Measurements from ENCODE around the gene STXBP5L. TPM values are rescaled to one million over a fixed set of nuclear protein-coding genes. Genes with fewer than 3 reads are reported as not detected.
A peak's percentile ranks its signal among the peaks of the same experiment; 100 is the strongest.
"Not testable (repeated sequence)": the region's sequence is repeated elsewhere in the genome, so short reads cannot be mapped to it uniquely, and the experiment has no call there.

Gene STXBP5L
- total and polyA plus RNA-seq, 3 experiments from 2014 or later = not detected

GRCh38 chr3:121362035-121362734, 454.2 kb downstream of the STXBP5L start:
- no peaks in the 10 kb centered on the region for H3K9me3 ChIP-seq (ENCODE audit: low read length)
- H3K4me3 Mint-ChIP-seq = no peak overlapping the region
- H3K27me3 Mint-ChIP-seq = no peaks in the 10 kb centered on the region
- POLR2A ChIA-PET = no interaction called here
- no peaks in the 10 kb centered on the region for H3K36me3 ChIP-seq (ENCODE audit: insufficient read depth, low read length)
- H3K4me1 ChIP-seq (ENCODE audit: insufficient read depth, low read length) = no peaks in the 10 kb centered on the region
- H3K27me3 ChIP-seq (ENCODE audit: insufficient read depth, low read length, poor library complexity, severe bottlenecking) = no peaks in the 10 kb centered on the region
- no peak overlapping the region for H3K27ac Mint-ChIP-seq
- H3K4me1 Mint-ChIP-seq = no peaks in the 10 kb centered on the region
- CTCF ChIA-PET = no interaction called here
- no peaks in the 10 kb centered on the region for H3K36me3 Mint-ChIP-seq
- H3K4me3 ChIP-seq (ENCODE audit: low read length) = no peak overlapping the region
- H3K9me3 Mint-ChIP-seq = peaks cover 2 to 19% (median 8%) of the 10 kb centered on the region in 5 donors
- H3K27ac ChIP-seq (ENCODE audit: low read depth, low read length) = no peak overlapping the region
- DNase-seq = no peak

GRCh38 chr3:121388308-121388707, 480.3 kb downstream of the STXBP5L start:
- CTCF ChIA-PET; H3K9me3 ChIP-seq (ENCODE audit: low read length); DNase-seq; H3K27me3 Mint-ChIP-seq; H3K4me3 ChIP-seq (ENCODE audit: low read length); H3K27ac ChIP-seq (ENCODE audit: low read depth, low read length); H3K4me1 Mint-ChIP-seq; H3K36me3 ChIP-seq (ENCODE audit: insufficient read depth, low read length); H3K9me3 Mint-ChIP-seq; H3K4me1 ChIP-seq (ENCODE audit: insufficient read depth, low read length); H3K4me3 Mint-ChIP-seq; H3K27me3 ChIP-seq (ENCODE audit: insufficient read depth, low read length, poor library complexity, severe bottlenecking); POLR2A ChIA-PET; H3K36me3 Mint-ChIP-seq: not testable (repeated sequence)
- peak overlapping the region in 1 of 8 donors; percentile 62 for H3K27ac Mint-ChIP-seq

- H3K4me3 Mint-ChIP-seq; H3K4me1 ChIP-seq (ENCODE audit: insufficient read depth, low read length); DNase-seq; POLR2A ChIA-PET; H3K4me3 ChIP-seq (ENCODE audit: low read length); H3K27me3 ChIP-seq (ENCODE audit: insufficient read depth, low read length, poor library complexity, severe bottlenecking); H3K36me3 ChIP-seq (ENCODE audit: insufficient read depth, low read length); H3K9me3 ChIP-seq (ENCODE audit: low read length); H3K27ac Mint-ChIP-seq; H3K27ac ChIP-seq (ENCODE audit: low read depth, low read length); H3K4me1 Mint-ChIP-seq; H3K36me3 Mint-ChIP-seq; CTCF ChIA-PET; H3K9me3 Mint-ChIP-seq: not testable (repeated sequence)
- peaks cover 13 to 29% of the 10 kb centered on the region in 2 donors for H3K27me3 Mint-ChIP-seq
These were observed 488.0 kb downstream of the STXBP5L start for GRCh38 chr3:121395967-121396366.

GRCh38 chr3:121398051-121398450, 490.0 kb downstream of the STXBP5L start:
- DNase-seq; POLR2A ChIA-PET; H3K4me3 ChIP-seq (ENCODE audit: low read length); H3K9me3 ChIP-seq (ENCODE audit: low read length); H3K27ac ChIP-seq (ENCODE audit: low read depth, low read length); H3K4me1 ChIP-seq (ENCODE audit: insufficient read depth, low read length); H3K36me3 Mint-ChIP-seq; H3K9me3 Mint-ChIP-seq; H3K27ac Mint-ChIP-seq; H3K4me3 Mint-ChIP-seq; CTCF ChIA-PET; H3K27me3 ChIP-seq (ENCODE audit: insufficient read depth, low read length, poor library complexity, severe bottlenecking); H3K36me3 ChIP-seq (ENCODE audit: insufficient read depth, low read length); H3K4me1 Mint-ChIP-seq: not testable (repeated sequence)
- peaks cover 13 to 27% of the 10 kb centered on the region in 2 donors for H3K27me3 Mint-ChIP-seq

- H3K4me1 Mint-ChIP-seq = no peaks in the 10 kb centered on the region
- no peak overlapping the region for H3K27ac Mint-ChIP-seq
- peaks cover 0 to 2% (median 0%) of the 10 kb centered on the region in 5 donors for H3K9me3 Mint-ChIP-seq
- H3K36me3 Mint-ChIP-seq = no peaks in the 10 kb centered on the region
- POLR2A ChIA-PET = no interaction called here
- Histone ChIP-seq H3K27me3 (ENCODE audit: insufficient read depth, low read length, poor library complexity, severe bottlenecking) (no peaks in the 10 kb centered on the region), H3K27ac (ENCODE audit: low read depth, low read length) (no peak overlapping the region), H3K4me3 (ENCODE audit: low read length) (no peak overlapping the region), H3K4me1 (ENCODE audit: insufficient read depth, low read length) (no peaks in the 10 kb centered on the region), H3K36me3 (ENCODE audit: insufficient read depth, low read length) (no peaks in the 10 kb centered on the region), H3K9me3 (ENCODE audit: low read length) (no peaks in the 10 kb centered on the region)
- DNase-seq = no peak
- peaks cover 9 to 27% of the 10 kb centered on the region in 2 donors for H3K27me3 Mint-ChIP-seq
- CTCF ChIA-PET = no interaction called here
- H3K4me3 Mint-ChIP-seq = no peak overlapping the region
These were observed 491.8 kb downstream of the STXBP5L start for GRCh38 chr3:121399820-121400219.

- Histone ChIP-seq H3K27ac (ENCODE audit: low read depth, low read length) (no peak overlapping the region), H3K27me3 (ENCODE audit: insufficient read depth, low read length, poor library complexity, severe bottlenecking) (no peaks in the 10 kb centered on the region), H3K9me3 (ENCODE audit: low read length) (no peaks in the 10 kb centered on the region), H3K36me3 (ENCODE audit: insufficient read depth, low read length) (no peaks in the 10 kb centered on the region), H3K4me1 (ENCODE audit: insufficient read depth, low read length) (no peaks in the 10 kb centered on the region), H3K4me3 (ENCODE audit: low read length) (no peak overlapping the region)
- Mint-ChIP-seq H3K36me3 (no peaks in the 10 kb centered on the region), H3K9me3 (no peaks in the 10 kb centered on the region), H3K27ac (no peak overlapping the region), H3K4me1 (no peaks in the 10 kb centered on the region), H3K27me3 (peaks cover 4 to 5% of the 10 kb centered on the region in 2 donors), H3K4me3 (no peak overlapping the region)
- ChIA-PET CTCF (no interaction called here), POLR2A (no interaction called here)
- no peak for DNase-seq
These were observed 497.6 kb downstream of the STXBP5L start for GRCh38 chr3:121405631-121406030.

- H3K36me3 ChIP-seq (ENCODE audit: insufficient read depth, low read length) = no peaks in the 10 kb centered on the region
- POLR2A ChIA-PET = no interaction called here
- H3K27me3 ChIP-seq (ENCODE audit: insufficient read depth, low read length, poor library complexity, severe bottlenecking) = no peaks in the 10 kb centered on the region
- H3K36me3 Mint-ChIP-seq = no peaks in the 10 kb centered on the region
- no peak for DNase-seq
- H3K9me3 ChIP-seq (ENCODE audit: low read length) = no peaks in the 10 kb centered on the region
- H3K27ac ChIP-seq (ENCODE audit: low read depth, low read length) = no peak overlapping the region
- no peaks in the 10 kb centered on the region for H3K4me1 Mint-ChIP-seq
- H3K9me3 Mint-ChIP-seq = no peaks in the 10 kb centered on the region
- H3K27ac Mint-ChIP-seq = no peak overlapping the region
- CTCF ChIA-PET = no interaction called here
- no peaks in the 10 kb centered on the region for H3K4me1 ChIP-seq (ENCODE audit: insufficient read depth, low read length)
- no peak overlapping the region for H3K4me3 ChIP-seq (ENCODE audit: low read length)
- no peak overlapping the region for H3K4me3 Mint-ChIP-seq
- peaks cover 5 to 8% of the 10 kb centered on the region in 2 donors for H3K27me3 Mint-ChIP-seq
These were observed 503.5 kb downstream of the STXBP5L start for GRCh38 chr3:121411523-121411922.

- Histone ChIP-seq H3K4me1 (ENCODE audit: insufficient read depth, low read length) (no peaks in the 10 kb centered on the region), H3K4me3 (ENCODE audit: low read length) (no peak overlapping the region), H3K36me3 (ENCODE audit: insufficient read depth, low read length) (no peaks in the 10 kb centered on the region), H3K9me3 (ENCODE audit: low read length) (no peaks in the 10 kb centered on the region), H3K27me3 (ENCODE audit: insufficient read depth, low read length, poor library complexity, severe bottlenecking) (no peaks in the 10 kb centered on the region), H3K27ac (ENCODE audit: low read depth, low read length) (no peak overlapping the region)
- H3K4me3 Mint-ChIP-seq = no peak overlapping the region
- no peak overlapping the region for H3K27ac Mint-ChIP-seq
- H3K9me3 Mint-ChIP-seq = no peaks in the 10 kb centered on the region
- CTCF ChIA-PET = no interaction called here
- no peaks in the 10 kb centered on the region for H3K4me1 Mint-ChIP-seq
- POLR2A ChIA-PET = no interaction called here
- no peaks in the 10 kb centered on the region for H3K36me3 Mint-ChIP-seq
- peaks cover 0 to 5% of the 10 kb centered on the region in 2 donors for H3K27me3 Mint-ChIP-seq
- DNase-seq = no peak
These were observed 506.9 kb downstream of the STXBP5L start for GRCh38 chr3:121414924-121415323.

GRCh38 chr3:121418182-121418581, 510.2 kb downstream of the STXBP5L start:
- H3K27me3 Mint-ChIP-seq = peaks cover 0 to 1% of the 10 kb centered on the region in 2 donors
- POLR2A ChIA-PET = no interaction called here
- H3K27ac ChIP-seq (ENCODE audit: low read depth, low read length) = no peak overlapping the region
- H3K4me1 Mint-ChIP-seq = no peaks in the 10 kb centered on the region
- no peak overlapping the region for H3K4me3 Mint-ChIP-seq
- H3K36me3 ChIP-seq (ENCODE audit: insufficient read depth, low read length) = no peaks in the 10 kb centered on the region
- no peaks in the 10 kb centered on the region for H3K27me3 ChIP-seq (ENCODE audit: insufficient read depth, low read length, poor library complexity, severe bottlenecking)
- H3K36me3 Mint-ChIP-seq = no peaks in the 10 kb centered on the region
- H3K9me3 Mint-ChIP-seq = no peaks in the 10 kb centered on the region
- H3K27ac Mint-ChIP-seq = no peak overlapping the region
- no peaks in the 10 kb centered on the region for H3K9me3 ChIP-seq (ENCODE audit: low read length)
- H3K4me1 ChIP-seq (ENCODE audit: insufficient read depth, low read length) = no peaks in the 10 kb centered on the region
- DNase-seq = no peak
- H3K4me3 ChIP-seq (ENCODE audit: low read length) = no peak overlapping the region
- CTCF ChIA-PET = no interaction called here
